Measurements from ENCODE around the gene CDH11. TPM values are rescaled to one million over a fixed set of nuclear protein-coding genes. Genes with fewer than 3 reads are reported as not detected.

The CDH11 gene
- total RNA-seq, 2 donors from 2014 or later, result 51.6 to 59.1 TPM

- TF ChIP-seq, protein P1, sequence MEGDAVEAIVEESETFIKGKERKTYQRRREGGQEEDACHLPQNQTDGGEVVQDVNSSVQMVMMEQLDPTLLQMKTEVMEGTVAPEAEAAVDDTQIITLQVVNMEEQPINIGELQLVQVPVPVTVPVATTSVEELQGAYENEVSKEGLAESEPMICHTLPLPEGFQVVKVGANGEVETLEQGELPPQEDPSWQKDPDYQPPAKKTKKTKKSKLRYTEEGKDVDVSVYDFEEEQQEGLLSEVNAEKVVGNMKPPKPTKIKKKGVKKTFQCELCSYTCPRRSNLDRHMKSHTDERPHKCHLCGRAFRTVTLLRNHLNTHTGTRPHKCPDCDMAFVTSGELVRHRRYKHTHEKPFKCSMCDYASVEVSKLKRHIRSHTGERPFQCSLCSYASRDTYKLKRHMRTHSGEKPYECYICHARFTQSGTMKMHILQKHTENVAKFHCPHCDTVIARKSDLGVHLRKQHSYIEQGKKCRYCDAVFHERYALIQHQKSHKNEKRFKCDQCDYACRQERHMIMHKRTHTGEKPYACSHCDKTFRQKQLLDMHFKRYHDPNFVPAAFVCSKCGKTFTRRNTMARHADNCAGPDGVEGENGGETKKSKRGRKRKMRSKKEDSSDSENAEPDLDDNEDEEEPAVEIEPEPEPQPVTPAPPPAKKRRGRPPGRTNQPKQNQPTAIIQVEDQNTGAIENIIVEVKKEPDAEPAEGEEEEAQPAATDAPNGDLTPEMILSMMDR (IDR thresholded peaks at IDR 0.05), result no peak
- Histone ChIP-seq H3K27ac (peak overlapping the region; percentile 78 to 79), H3K4me1 (peaks cover 0 to 16% of the 10 kb centered on the region in 2 donors)
Observed at GRCh38 chr16:65119435-65119834, 2.4 kb downstream of the CDH11 start.

DNA sequence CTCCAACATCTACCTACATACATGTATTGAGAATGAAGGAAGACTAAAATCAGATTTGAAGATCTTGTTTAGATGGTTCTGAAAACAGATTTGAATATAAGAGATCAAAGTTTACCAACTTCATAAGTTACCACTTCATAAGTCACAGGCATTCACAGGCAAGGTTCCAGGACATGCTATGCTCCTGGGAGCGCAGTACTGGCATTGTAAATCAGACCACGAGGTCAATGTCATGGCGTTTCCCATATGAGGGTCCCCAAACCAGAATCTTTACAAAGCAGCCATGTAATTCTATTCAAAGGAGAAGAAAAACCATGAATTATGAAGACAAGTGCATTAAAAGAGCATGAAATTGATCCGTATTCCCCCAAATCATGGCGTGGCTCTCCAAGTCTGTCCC, 3.0 kb downstream of the CDH11 start:
- no peak for DNase-seq (ENCODE audit: low spot score)
- Histone ChIP-seq H3K27me3 (no peaks in the 10 kb centered on the region), H3K36me3 (no peaks in the 10 kb centered on the region), H3K9me3 (no peaks in the 10 kb centered on the region), H3K4me1 (peaks cover 0 to 16% of the 10 kb centered on the region in 2 donors), H3K27ac (no peak overlapping the region), H3K4me3 (no peak overlapping the region)
- TF ChIP-seq, protein P1 (IDR thresholded peaks at IDR 0.05), result no peak

More at GRCh38 chr16:65119435-65119834, 2.4 kb downstream of the CDH11 start:
- H3K9me3 ChIP-seq, result no peaks in the 10 kb centered on the region
- H3K4me3 ChIP-seq, result no peak overlapping the region
- DNase-seq (ENCODE audit: low spot score), result no peak
- H3K36me3 ChIP-seq, result no peaks in the 10 kb centered on the region
- H3K27me3 ChIP-seq, result no peaks in the 10 kb centered on the region

GRCh38 chr16:65117811-65118448, 3.9 kb downstream of the CDH11 start:
- Histone ChIP-seq H3K4me1 (peaks cover 0 to 16% of the 10 kb centered on the region in 2 donors), H3K27ac (peak overlapping the region in 1 of 2 donors; percentile 5), H3K9me3 (no peaks in the 10 kb centered on the region), H3K27me3 (no peaks in the 10 kb centered on the region), H3K36me3 (no peaks in the 10 kb centered on the region), H3K4me3 (no peak overlapping the region)
- TF ChIP-seq, protein P1 (IDR thresholded peaks at IDR 0.05), result peak; percentile 86 to 95
- DNase-seq (ENCODE audit: low spot score), result peak; percentile 80

DNA sequence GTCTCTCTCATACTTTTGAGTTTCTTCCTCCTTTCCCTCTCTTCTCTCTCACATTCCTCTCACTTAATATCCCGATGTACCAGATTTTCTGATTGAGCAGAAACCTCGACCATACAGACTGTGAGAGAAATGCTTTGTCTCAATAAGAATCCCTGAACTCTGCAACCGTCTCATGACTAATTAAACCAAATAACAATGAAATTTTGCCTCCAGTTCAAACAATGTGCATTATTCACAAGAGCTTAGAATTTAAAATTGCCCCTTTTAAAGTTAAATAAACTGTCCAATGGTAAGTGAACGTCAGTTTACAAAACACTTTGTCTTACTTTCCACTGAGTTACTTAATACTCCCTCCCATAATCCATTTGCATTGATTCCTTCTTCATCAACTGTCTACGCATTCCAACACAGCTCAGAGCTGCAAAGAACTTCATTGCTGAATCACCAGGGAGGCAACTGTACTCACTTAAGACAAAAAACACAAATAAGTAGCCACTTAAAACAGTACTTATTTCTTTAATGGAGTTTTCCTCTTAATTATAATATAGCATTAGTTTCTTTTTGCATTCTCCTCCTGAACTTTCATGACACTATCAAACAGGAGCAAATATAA, 4.9 kb downstream of the CDH11 start:
- Histone ChIP-seq H3K4me3 (no peak overlapping the region), H3K36me3 (no peaks in the 10 kb centered on the region), H3K27ac (no peak overlapping the region), H3K4me1 (peaks cover 0 to 10% of the 10 kb centered on the region in 2 donors), H3K27me3 (no peaks in the 10 kb centered on the region), H3K9me3 (no peaks in the 10 kb centered on the region)
- TF ChIP-seq, protein P1 (IDR thresholded peaks at IDR 0.05), result no peak
- no peak for DNase-seq (ENCODE audit: low spot score)

DNA sequence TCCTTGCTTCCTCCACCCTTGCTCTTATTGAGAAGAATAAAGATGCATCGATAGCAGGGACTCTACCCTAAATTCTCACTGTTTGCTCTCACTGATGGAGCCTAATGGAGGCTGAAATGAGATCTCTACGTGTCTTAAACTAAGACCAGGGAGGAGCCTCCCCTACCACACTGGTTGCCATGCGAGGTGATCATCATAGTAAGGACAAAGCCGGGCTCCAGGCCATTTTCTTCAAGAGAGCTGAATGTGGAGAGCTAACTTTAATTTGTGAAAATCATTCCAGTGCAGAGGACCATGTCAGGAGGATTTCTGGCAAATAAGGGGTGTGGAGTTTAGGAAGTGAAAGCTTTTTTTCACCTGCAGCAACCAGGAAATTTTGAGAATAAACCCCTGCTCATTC, 5.6 kb downstream of the CDH11 start:
- Histone ChIP-seq H3K4me1 (peaks cover 0 to 5% of the 10 kb centered on the region in 2 donors), H3K27ac (no peak overlapping the region), H3K9me3 (no peaks in the 10 kb centered on the region), H3K4me3 (no peak overlapping the region), H3K36me3 (no peaks in the 10 kb centered on the region), H3K27me3 (no peaks in the 10 kb centered on the region)
- TF ChIP-seq, protein P1 (IDR thresholded peaks at IDR 0.05), result no peak
- DNase-seq (ENCODE audit: low spot score), result no peak
